Kidney epithelial cell (primary cell): Measurements from ENCODE around the gene GPATCH8. TPM values are rescaled to one million over a fixed set of nuclear protein-coding genes. Genes with fewer than 3 reads are reported as not detected.

Source experiments
- DNase-seq: peaks from one replicate; pipeline ENCODE4 v3.0.0-alpha.2; 2010; ENCODE audit warnings: low read depth
- H3K27me3 ChIP-seq: 2 replicates; pipeline ENCODE4 v1.6.0; 2011; ENCODE audit warnings: low read length; ENCODE audit not compliant: control insufficient read depth, insufficient read depth
- H3K36me3 ChIP-seq: 2 replicates; pipeline ENCODE4 v1.5.1; 2011; ENCODE audit warnings: low read length; ENCODE audit not compliant: control insufficient read depth, insufficient read depth
- H3K4me3 ChIP-seq: 2 replicates; pipeline ENCODE4 v1.5.1; 2011; ENCODE audit warnings: low read depth, mild to moderate bottlenecking, control low read depth, low read length
- CTCF ChIP-seq: IDR thresholded peaks from 2 replicates; pipeline ENCODE4 v1.5.1; 2011; ENCODE audit warnings: mild to moderate bottlenecking, moderate library complexity, low read length, control low read depth, inconsistent platforms; ENCODE audit not compliant: insufficient read depth, poor library complexity, severe bottlenecking
- total RNA-seq: library from RNA; depleted of rRNA; stranded (reverse); fragments of >200 nt; gene quantifications from 2 replicates; pipeline ENCODE4 v1.2.3, GENCODE V29; 2015

GPATCH8 gene
- total RNA-seq, 1 donor from 2014 or later: 34.9 TPM

- Histone ChIP-seq H3K36me3 (no peaks in the 10 kb centered on the region), H3K27me3 (peaks cover 8% of the 10 kb centered on the region), H3K4me3 (peak overlapping the region; percentile 76)
- no peak for DNase-seq
- no peak for TF ChIP-seq CTCF
Measured at GRCh38 chr17:44362459-44362948, 140.7 kb downstream of the GPATCH8 start.

- H3K4me3 ChIP-seq: no peak overlapping the region
- no peak for DNase-seq
- no peaks in the 10 kb centered on the region for H3K36me3 ChIP-seq
- peaks cover 8% of the 10 kb centered on the region for H3K27me3 ChIP-seq
- TF ChIP-seq CTCF: no peak
Measured at GRCh38 chr17:44361292-44362260, 141.6 kb downstream of the GPATCH8 start.

- H3K36me3 ChIP-seq: no peaks in the 10 kb centered on the region
- no peak for TF ChIP-seq CTCF
- DNase-seq: no peak
- H3K4me3 ChIP-seq: no peak overlapping the region
- peaks cover 2% of the 10 kb centered on the region for H3K27me3 ChIP-seq
Measured at GRCh38 chr17:44360826-44361225, 142.4 kb downstream of the GPATCH8 start.

GRCh38 chr17:44360144-44360533 is 143.1 kb downstream of the GPATCH8 start:
- Histone ChIP-seq H3K4me3 (no peak overlapping the region), H3K36me3 (no peaks in the 10 kb centered on the region), H3K27me3 (peaks cover 2% of the 10 kb centered on the region)
- no peak for TF ChIP-seq CTCF
- DNase-seq: no peak

- TF ChIP-seq CTCF: no peak
- Histone ChIP-seq H3K27me3 (no peaks in the 10 kb centered on the region), H3K36me3 (no peaks in the 10 kb centered on the region), H3K4me3 (no peak overlapping the region)
- no peak for DNase-seq
Measured at GRCh38 chr17:44359458-44360143, 143.6 kb downstream of the GPATCH8 start.
